Measurements from ENCODE around the gene MIEF1. TPM values are rescaled to one million over a fixed set of nuclear protein-coding genes. Genes with fewer than 3 reads are reported as not detected.

MIEF1 gene
- total RNA-seq, 1 experiment from 2014 or later = 29.9 TPM

- POLR2A ChIA-PET = no interaction called here
- DNase-seq (ENCODE audit: low read depth, low spot score) (no peak), ATAC-seq (no peak)
- Histone ChIP-seq H3K27ac (ENCODE audit: low read length) (no peak overlapping the region), H3K36me3 (ENCODE audit: control insufficient read depth, insufficient read depth, low read length) (no peaks in the 10 kb centered on the region), H3K9me3 (ENCODE audit: control insufficient read depth, insufficient read depth, low read depth, low read length) (no peaks in the 10 kb centered on the region), H3K4me3 (ENCODE audit: low read depth in 2 of 2, low read length in 2 of 2) (no peak overlapping the region), H3K27me3 (ENCODE audit: control insufficient read depth, insufficient read depth, low read length) (no peaks in the 10 kb centered on the region), H3K4me1 (ENCODE audit: control insufficient read depth, insufficient read depth, low read length) (no peaks in the 10 kb centered on the region; the same call in 1 of the 2 replicates)
- intact Hi-C loops (cut with micrococcal nuclease; ENCODE audit: unreplicated experiment) (loop anchor here (5.0 kb wide), 1 partner anchor 38 kb away; the partner anchor contains the start of gene RPS19BP1), in situ Hi-C loops (cut with HindIII; ENCODE audit: low pct_unique_long_range_greater_than_20kb, low sequenced_read_pairs) (no loop called here)
- BruUV-seq (replicated peaks) = no TSS peak
- CTCF ChIA-PET = interaction anchor here (0.9 to 1.4 kb wide), 3 partner anchors 19 to 151 kb away, joined by 3 to 8 read pairs (median 3); no protein-coding TSS in a partner anchor
- no peak for TF ChIP-seq POLR2AphosphoS5 (IDR thresholded peaks at IDR 0.05; ENCODE audit: low read depth, low read length)
- no peak for TF ChIP-seq REST (IDR thresholded peaks at IDR 0.05; ENCODE audit: insufficient read depth in 1 of 2, low read depth in 2 of 2, low read length in 1 of 2)
- no peak for TF ChIP-seq CTCF (IDR thresholded peaks at IDR 0.05)
Measured at GRCh38 chr22:39494471-39495120, 7.5 kb upstream of the MIEF1 start.

GRCh38 chr22:39496131-39496838 is 5.8 kb upstream of the MIEF1 start:
- BruUV-seq (replicated peaks) = no TSS peak
- POLR2A ChIA-PET = interaction anchor here (0.6 to 1.0 kb wide), 3 partner anchors 20 to 370 kb away, joined by 3 to 7 read pairs (median 4); no protein-coding TSS in a partner anchor
- in situ Hi-C loops (cut with HindIII; ENCODE audit: low pct_unique_long_range_greater_than_20kb, low sequenced_read_pairs) = no loop called here

More at GRCh38 chr22:39496131-39496838, 5.8 kb upstream of the MIEF1 start:
- no peaks in the 10 kb centered on the region for H3K36me3 ChIP-seq (ENCODE audit: control insufficient read depth, insufficient read depth, low read length)
- ATAC-seq = peak; percentile 84
- peaks cover 5% of the 10 kb centered on the region for H3K4me1 ChIP-seq (ENCODE audit: control insufficient read depth, insufficient read depth, low read length)
- no peak overlapping the region for H3K27ac ChIP-seq (ENCODE audit: low read length)
- intact Hi-C loops (cut with micrococcal nuclease; ENCODE audit: unreplicated experiment) = loop anchor here (5.0 kb wide), 1 partner anchor 36 kb away; the partner anchor contains the start of gene RPS19BP1
- CTCF ChIA-PET = interaction anchor here (0.5 to 1.7 kb wide), 10 partner anchors 14 to 1098 kb away, joined by 3 to 13 read pairs (median 4); partner anchors contain the start of gene ATF4
- no peaks in the 10 kb centered on the region for H3K9me3 ChIP-seq (ENCODE audit: control insufficient read depth, insufficient read depth, low read depth, low read length)
- H3K27me3 ChIP-seq (ENCODE audit: control insufficient read depth, insufficient read depth, low read length) = no peaks in the 10 kb centered on the region
- no peak for DNase-seq (ENCODE audit: low read depth, low spot score)
- TF ChIP-seq SIN3A (IDR thresholded peaks at IDR 0.05; ENCODE audit: borderline replicate concordance, insufficient read depth, low read depth, low read length) (no peak), CTCF (IDR thresholded peaks at IDR 0.05) (peak; percentile 85)
- no peak overlapping the region for H3K4me3 ChIP-seq (ENCODE audit: low read depth in 2 of 2, low read length in 2 of 2)

Measured in Panc1 (cell line).